GM10248 (cell line): ENCODE data around the gene TRNAU1AP.

Experiments
- CTCF ChIA-PET: fragments of 300-600 bp; sonication (Branson Sonifier 250); formaldehyde crosslinking; extraction: SDS; loops from one replicate; lab custom pipeline; 2021; ENCODE audit warnings: antibody characterized with exemption; lab: Yijun Ruan, JAX
- POLR2A ChIA-PET: fragments of 350-650 bp; sonication (Branson Sonifier 250); formaldehyde crosslinking; extraction: SDS; loops from one replicate; lab custom pipeline; 2020; ENCODE audit warnings: antibody characterized with exemption; lab: Yijun Ruan, JAX
- DNase-seq: peaks from one replicate; pipeline ENCODE4 v3.0.0; 2012; ENCODE audit errors: extremely low spot score
- CTCF ChIP-seq: IDR thresholded peaks from 2 replicates; pipeline ENCODE4 v1.5.1; 2012; ENCODE audit warnings: mild to moderate bottlenecking, low read depth; ENCODE audit errors: extremely low read depth, missing control alignments, control extremely low read depth

Gene TRNAU1AP

GRCh38 chr1:28602536-28603439 lies 49.9 kb downstream of the TRNAU1AP start:
- CTCF ChIA-PET, result interaction anchor here (0.6 to 6.8 kb wide), 26 partner anchors 9 to 354 kb away, joined by 3 to 44 read pairs (median 6); partner anchors contain the start of gene RAB42
- POLR2A ChIA-PET, result interaction anchor here (1.4 to 5.1 kb wide), 2 partner anchors 21 to 24 kb away, joined by 8 to 35 read pairs; no protein-coding TSS in a partner anchor
- peak; percentile 56 for DNase-seq
- TF ChIP-seq CTCF, result peak; percentile 75

- DNase-seq, result no peak
- ChIA-PET CTCF (interaction anchor here (0.8 to 6.8 kb wide), 12 partner anchors 12 to 430 kb away, joined by 3 to 44 read pairs (median 17); no protein-coding TSS in a partner anchor), POLR2A (interaction anchor here (1.0 to 5.1 kb wide), 3 partner anchors 23 to 96 kb away, joined by 3 to 35 read pairs (median 4); partner anchors contain the start of gene TAF12)
- TF ChIP-seq CTCF, result no peak
Measured at GRCh38 chr1:28604411-28604810, 51.5 kb downstream of the TRNAU1AP start.

- no peak for TF ChIP-seq CTCF
- POLR2A ChIA-PET, result interaction anchor here (1.0 to 5.1 kb wide), 2 partner anchors 24 to 26 kb away, joined by 4 to 35 read pairs; no protein-coding TSS in a partner anchor
- CTCF ChIA-PET, result interaction anchor here (1.0 to 6.8 kb wide), 11 partner anchors 10 to 272 kb away, joined by 3 to 44 read pairs (median 12); no protein-coding TSS in a partner anchor
- no peak for DNase-seq
Measured at GRCh38 chr1:28604962-28605361, 52.1 kb downstream of the TRNAU1AP start.

DNA sequence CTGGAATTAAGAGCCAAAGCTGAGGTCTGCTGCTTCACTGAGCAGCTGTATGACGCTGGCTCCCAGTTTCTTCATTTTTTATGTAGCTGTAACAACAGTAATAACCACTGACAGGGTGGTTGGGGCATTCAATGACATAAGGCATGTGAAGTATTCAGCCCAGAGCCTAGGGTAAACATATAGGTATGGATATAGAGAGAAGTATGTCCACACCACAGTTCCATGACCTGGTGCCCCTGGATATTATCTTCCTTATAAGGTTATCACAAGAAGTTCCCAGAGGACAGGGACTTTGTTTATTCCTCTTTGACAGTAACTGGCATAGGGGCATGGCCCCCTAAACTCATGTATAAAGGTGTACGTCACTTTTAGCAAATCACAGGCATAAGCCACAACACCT lies 53.9 kb downstream of the TRNAU1AP start:
- CTCF ChIA-PET, result interaction anchor here (1.2 to 2.2 kb wide), 4 partner anchors 9 to 247 kb away, joined by 3 to 9 read pairs (median 4); partner anchors contain the start of gene TAF12
- TF ChIP-seq CTCF, result no peak
- no peak for DNase-seq
- POLR2A ChIA-PET, result no interaction called here

GRCh38 chr1:28613175-28613574 lies 60.3 kb downstream of the TRNAU1AP start:
- POLR2A ChIA-PET, result interaction anchor here (1.4 kb wide), 1 partner anchor 31 kb away, joined by 3 read pairs; no protein-coding TSS in a partner anchor

More at GRCh38 chr1:28613175-28613574, 60.3 kb downstream of the TRNAU1AP start:
- CTCF ChIA-PET, result interaction anchor here (1.9 kb wide), 1 partner anchor 9 kb away, joined by 5 read pairs; no protein-coding TSS in a partner anchor
- no peak for DNase-seq
- no peak for TF ChIP-seq CTCF
